CD14-positive monocyte (primary cell): ENCODE data around the gene SLC24A3. TPM values are rescaled to one million over a fixed set of nuclear protein-coding genes. Genes with fewer than 3 reads are reported as not detected.

Source experiments
- DNase-seq, 3 donors: peaks; one replicate each; pipeline ENCODE4 v3.0.0-alpha.2; 2011 to 2022
- H2AFZ ChIP-seq: 2 replicates; pipeline ENCODE4 v1.6.0; 2012; ENCODE audit warnings: mild to moderate bottlenecking, low read depth, low read length, inconsistent platforms; ENCODE audit not compliant: insufficient read depth, poor library complexity, severe bottlenecking
- H3K27ac ChIP-seq, 2 donors: 1 replicate in 1 of 2; 2 replicates in 1 of 2; pipeline ENCODE4 v1.5.1; 2012 to 2013; ENCODE audit warnings: low read length in 2 of 2, control low read depth in 1 of 2, inconsistent platforms in 1 of 2, low read depth in 1 of 2, mild to moderate bottlenecking in 1 of 2
- H3K27me3 ChIP-seq, 2 donors: one replicate each; pipeline versions ENCODE4 v1.6.0 to v1.6.1; 2011 to 2013; ENCODE audit warnings: low read length in 2 of 2; ENCODE audit not compliant: control insufficient read depth in 2 of 2, insufficient read depth in 2 of 2
- H3K36me3 ChIP-seq, 2 donors: replicated peaks in 1 of 2; 1 replicate in 1 of 2; 2 replicates in 1 of 2; pipeline versions ENCODE4 v1.5.1 to v1.6.1; 2012 to 2013; ENCODE audit warnings: low read length in 2 of 2, control low read depth in 1 of 2, inconsistent platforms in 1 of 2, mild to moderate bottlenecking in 1 of 2; ENCODE audit not compliant: insufficient read depth in 2 of 2, control insufficient read depth in 1 of 2
- H3K4me1 ChIP-seq, 2 donors: 1 replicate in 1 of 2; 2 replicates in 1 of 2; pipeline versions ENCODE4 v1.5.1 to v1.6.1; 2012 to 2013; ENCODE audit warnings: low read length in 2 of 2, control low read depth in 1 of 2, inconsistent platforms in 1 of 2, mild to moderate bottlenecking in 1 of 2, moderate library complexity in 1 of 2; ENCODE audit not compliant: insufficient read depth in 2 of 2, control insufficient read depth in 1 of 2
- H3K4me2 ChIP-seq: replicated peaks from 2 replicates; pipeline ENCODE3; 2012; ENCODE audit warnings: low read length, moderate library complexity, mild to moderate bottlenecking; ENCODE audit not compliant: poor library complexity, severe bottlenecking; ENCODE audit errors: extremely low read depth
- H3K4me3 ChIP-seq, 3 experiments: fragments of 200-600 bp in 1 of 3; sonication (generic) in 1 of 3; replicated peaks in 1 of 3; 1 replicate in 2 of 3; 2 replicates in 1 of 3; pipeline ENCODE4 v1.5.1; 2011 to 2013; ENCODE audit warnings: low read length in 3 of 3, mild to moderate bottlenecking in 3 of 3, control low read depth in 2 of 3, low read depth in 2 of 3, inconsistent platforms in 1 of 3, moderate library complexity in 1 of 3
- H3K79me2 ChIP-seq: 2 replicates; pipeline ENCODE4 v1.6.0; 2012; ENCODE audit warnings: mild to moderate bottlenecking, control low read depth, inconsistent platforms, low read length, moderate library complexity; ENCODE audit not compliant: insufficient read depth
- H3K9ac ChIP-seq: 2 replicates; pipeline ENCODE4 v1.6.0; 2017; ENCODE audit warnings: low read length, mild to moderate bottlenecking; ENCODE audit not compliant: insufficient read depth, poor library complexity, severe bottlenecking
- H3K9me3 ChIP-seq, 2 donors: replicated peaks in 1 of 2; 1 replicate in 1 of 2; 2 replicates in 1 of 2; pipeline versions ENCODE4 v1.5.1 to v1.6.1; 2012 to 2013; ENCODE audit warnings: low read length in 2 of 2, control low read depth in 1 of 2; ENCODE audit not compliant: control insufficient read depth in 1 of 2, insufficient read depth in 1 of 2
- H4K20me1 ChIP-seq: 2 replicates; pipeline ENCODE4 v1.6.0; 2012; ENCODE audit warnings: mild to moderate bottlenecking, low read length, control low read depth, moderate library complexity; ENCODE audit not compliant: insufficient read depth
- H3K27ac Mint-ChIP-seq, 7 donors: one replicate each; pipeline ENCODE4 v1.8.0; 2020; ENCODE audit warnings: mild to moderate bottlenecking in 7 of 7, mixed read lengths in 7 of 7, moderate library complexity in 6 of 7, inconsistent platforms in 2 of 7
- H3K27me3 Mint-ChIP-seq, 3 donors: one replicate each; pipeline ENCODE4 v1.8.0; 2021 to 2022; ENCODE audit warnings: low read depth in 3 of 3, mild to moderate bottlenecking in 3 of 3, mixed read lengths in 3 of 3, moderate library complexity in 3 of 3, inconsistent platforms in 1 of 3
- H3K36me3 Mint-ChIP-seq, 2 donors: one replicate each; pipeline ENCODE4 v1.8.0; 2020; ENCODE audit warnings: mixed read lengths in 2 of 2, inconsistent platforms in 1 of 2, mild to moderate bottlenecking in 1 of 2
- H3K4me1 Mint-ChIP-seq: one replicate; pipeline ENCODE4 v1.8.0; 2020; ENCODE audit warnings: mild to moderate bottlenecking, mixed read lengths
- H3K4me3 Mint-ChIP-seq, 2 donors: one replicate each; pipeline ENCODE4 v1.8.0; 2020; ENCODE audit warnings: mild to moderate bottlenecking in 2 of 2, mixed read lengths in 2 of 2, moderate library complexity in 1 of 2
- H3K9me3 Mint-ChIP-seq, 7 donors: one replicate each; pipeline ENCODE4 v1.8.0; 2020 to 2022; ENCODE audit warnings: mixed read lengths in 7 of 7, mild to moderate bottlenecking in 6 of 7, moderate library complexity in 6 of 7, inconsistent platforms in 2 of 7
- CTCF ChIP-seq: fragments of 200-600 bp; IDR thresholded peaks from one replicate; pipeline ENCODE4 v1.8.0; 2022; ENCODE audit warnings: antibody characterized with exemption, mild to moderate bottlenecking
- WGBS: methylation state at CpG from one replicate; pipeline ENCODE4 v1.1.5; 2013; ENCODE audit warnings: missing lambda C conversion rate; ENCODE audit not compliant: insufficient coverage; 5-methylcytosine and 5-hydroxymethylcytosine counted together
- intact Hi-C, 2 donors: fragments of 100-400 bp; cut with micrococcal nuclease; formaldehyde crosslinking; loops; one replicate each; pipeline versions ENCODE4 v1.15.0 to v1.15.1; 2023
- polyA plus RNA-seq, 3 donors: library from polyadenylated mRNA; depleted of rRNA in 1 of 3; unstranded in 2 of 3; stranded (reverse) in 1 of 3; fragments of 300-500 nt in 2 of 3; fragments of >200 nt in 1 of 3; fragmentation: Illumina TruSeq in 2 of 3; gene quantifications; 1 replicate in 2 of 3; 2 replicates in 1 of 3; pipeline ENCODE4 v1.2.3, GENCODE V29; 2012 to 2021

Gene SLC24A3
- polyA plus RNA-seq, 3 donors: 0.04 to 0.08 TPM; not detected in 1

GRCh38 chr20:19504251-19504650 lies 291.8 kb downstream of the SLC24A3 start:
- H3K4me1 Mint-ChIP-seq: no peaks in the 10 kb centered on the region
- no peaks in the 10 kb centered on the region for H3K79me2 ChIP-seq
- H3K36me3 ChIP-seq: no peaks in the 10 kb centered on the region
- H3K4me3 Mint-ChIP-seq: no peak overlapping the region
- no peak overlapping the region for H3K27ac ChIP-seq
- intact Hi-C loops: no loop called here
- no peaks in the 10 kb centered on the region for H3K4me1 ChIP-seq
- peaks cover 0 to 2% (median 0%) of the 10 kb centered on the region in 7 donors for H3K9me3 Mint-ChIP-seq
- DNase-seq: no peak
- H3K27ac Mint-ChIP-seq: no peak overlapping the region
- no peak overlapping the region for H3K9ac ChIP-seq
- H4K20me1 ChIP-seq: no peaks in the 10 kb centered on the region
- no peaks in the 10 kb centered on the region for H3K9me3 ChIP-seq
- H2AFZ ChIP-seq: no peak overlapping the region
- H3K27me3 Mint-ChIP-seq: peaks cover 0 to 5% (median 2%) of the 10 kb centered on the region in 3 donors
- H3K4me2 ChIP-seq: no peak overlapping the region
- H3K36me3 Mint-ChIP-seq: no peaks in the 10 kb centered on the region
- no peaks in the 10 kb centered on the region for H3K27me3 ChIP-seq
- H3K4me3 ChIP-seq: no peak overlapping the region
- TF ChIP-seq CTCF: no peak

GRCh38 chr20:19506021-19506420 lies 293.6 kb downstream of the SLC24A3 start:
- no peak overlapping the region for H3K4me3 Mint-ChIP-seq
- Histone ChIP-seq H2AFZ (no peak overlapping the region), H3K27ac (no peak overlapping the region), H3K4me2 (no peak overlapping the region), H3K27me3 (no peaks in the 10 kb centered on the region), H3K9ac (no peak overlapping the region), H3K4me1 (no peaks in the 10 kb centered on the region), H4K20me1 (no peaks in the 10 kb centered on the region), H3K79me2 (no peaks in the 10 kb centered on the region), H3K4me3 (no peak overlapping the region), H3K36me3 (no peaks in the 10 kb centered on the region), H3K9me3 (no peaks in the 10 kb centered on the region)
- no peaks in the 10 kb centered on the region for H3K4me1 Mint-ChIP-seq
- DNase-seq: no peak
- no peak for TF ChIP-seq CTCF
- intact Hi-C loops: no loop called here
- no CpG with 5 or more reads among the region's 1 CpG for WGBS
- peaks cover 0 to 4% (median 0%) of the 10 kb centered on the region in 3 donors for H3K27me3 Mint-ChIP-seq
- no peaks in the 10 kb centered on the region for H3K36me3 Mint-ChIP-seq
- H3K9me3 Mint-ChIP-seq: peaks cover 0 to 2% (median 0%) of the 10 kb centered on the region in 7 donors
- no peak overlapping the region for H3K27ac Mint-ChIP-seq
